SIG-M5 treated with dmso at 0.1 percent for 504 hours (cell line): ENCODE measurements around the gene PDK2.

Experiments used
- DNase-seq: peaks from one replicate; lab custom pipeline; 2025; ENCODE audit not compliant: unreplicated experiment; lab: John Stamatoyannopoulos, UW

Gene PDK2

DNA sequence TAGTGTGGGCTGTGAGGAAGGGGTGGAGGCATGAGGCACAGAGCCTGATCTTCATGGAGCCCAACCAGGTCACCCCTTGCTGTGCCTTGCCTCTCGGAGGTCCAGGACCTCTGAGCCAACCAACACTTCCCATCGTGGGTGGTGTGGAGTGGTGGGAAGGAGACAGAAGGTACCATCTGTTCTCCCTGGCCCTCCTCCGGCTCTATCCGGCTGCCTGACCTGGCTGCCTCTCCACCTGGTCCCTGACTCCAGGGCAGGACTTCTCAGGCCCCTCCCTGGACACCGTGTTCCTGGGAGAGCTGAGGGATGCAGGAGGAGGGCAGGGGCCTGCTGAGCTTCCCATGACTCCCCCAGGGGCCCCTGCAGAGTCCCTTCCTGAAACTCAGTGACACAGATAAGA lies 3.9 kb downstream of the PDK2 start:
- no peak for DNase-seq

- no peak for DNase-seq
Observed at GRCh38 chr17:50100480-50100883, 5.3 kb downstream of the PDK2 start.

- DNase-seq, result no peak
Observed at GRCh38 chr17:50100921-50101345, 5.8 kb downstream of the PDK2 start.

DNA sequence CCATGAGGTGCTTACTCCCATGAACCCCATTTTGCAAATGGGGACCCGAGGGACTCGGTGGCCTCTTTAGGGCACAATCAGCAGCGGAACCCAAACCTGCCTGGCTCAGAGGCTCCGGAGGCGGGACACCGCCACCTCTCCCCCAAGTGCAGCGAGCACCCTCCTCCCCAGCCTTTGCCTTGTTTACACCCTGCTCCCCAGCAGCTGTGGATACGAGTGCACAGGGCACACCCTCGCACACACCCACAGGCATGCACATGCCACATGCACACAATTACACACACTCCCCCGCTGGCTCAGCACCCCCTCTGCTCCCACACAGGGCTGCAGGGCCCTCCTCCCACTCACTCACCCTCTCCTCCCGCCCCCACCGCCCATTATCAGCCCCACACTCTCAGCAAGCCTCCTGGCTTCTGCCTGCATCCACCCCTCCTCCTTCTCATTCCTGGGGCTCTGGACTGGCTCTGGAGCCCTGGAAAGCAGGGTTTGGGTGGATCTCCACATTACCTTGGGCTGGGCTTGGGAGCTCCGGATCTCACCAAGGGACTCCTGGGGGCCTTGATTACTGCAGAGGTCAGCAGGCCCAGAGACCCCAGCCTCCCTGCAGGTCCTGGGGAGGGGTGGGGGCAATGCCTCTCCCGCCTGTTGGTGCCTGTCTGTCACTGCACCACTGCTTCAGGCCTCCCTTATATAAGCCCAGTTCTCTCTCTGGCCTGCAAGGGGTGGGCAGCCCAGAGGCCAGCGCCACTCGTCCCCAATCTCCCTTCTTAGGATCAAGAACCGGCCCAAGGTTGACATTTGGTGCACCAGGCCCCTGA lies 6.4 kb downstream of the PDK2 start:
- DNase-seq, result no peak

DNA sequence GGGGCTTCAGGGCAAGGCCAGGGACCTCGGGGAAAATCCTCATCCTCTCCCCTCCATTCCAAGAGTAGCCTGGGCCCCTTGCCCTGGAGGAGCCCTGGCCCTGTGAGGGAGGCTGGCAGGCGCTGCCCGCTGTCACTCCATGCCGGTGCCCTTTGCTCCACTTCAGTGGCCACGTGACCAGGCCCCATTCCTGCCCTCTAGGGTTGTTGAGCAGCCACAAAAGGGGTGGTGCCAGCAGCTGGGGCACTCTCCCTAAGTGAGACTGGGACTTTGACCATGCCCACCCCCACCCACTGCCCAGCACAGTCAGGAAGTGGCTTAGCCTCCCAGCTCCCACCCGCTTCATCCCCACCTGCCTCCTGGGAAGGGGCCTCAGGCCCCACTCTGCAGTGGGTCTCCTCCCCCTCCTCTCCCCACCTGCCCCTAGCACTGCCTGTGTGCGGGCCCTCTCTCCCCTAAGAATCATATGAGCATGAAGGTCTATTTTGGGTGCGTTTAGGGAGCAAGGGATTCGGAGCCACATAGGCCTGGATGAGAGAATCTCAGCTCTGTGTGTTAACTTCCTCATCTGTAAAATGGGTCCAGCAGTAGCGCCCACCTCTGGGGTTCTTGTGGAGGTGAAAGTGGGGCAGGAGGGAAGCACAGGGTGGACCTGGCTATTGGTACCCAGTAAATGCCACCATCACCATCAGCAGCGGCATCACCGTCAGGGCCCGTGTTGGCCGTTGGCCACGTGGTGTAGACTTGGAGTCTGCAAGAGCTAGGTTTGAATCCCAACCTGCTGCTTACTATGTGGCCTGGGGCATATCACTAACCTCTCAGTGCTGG lies 7.2 kb downstream of the PDK2 start:
- no peak for DNase-seq

DNA sequence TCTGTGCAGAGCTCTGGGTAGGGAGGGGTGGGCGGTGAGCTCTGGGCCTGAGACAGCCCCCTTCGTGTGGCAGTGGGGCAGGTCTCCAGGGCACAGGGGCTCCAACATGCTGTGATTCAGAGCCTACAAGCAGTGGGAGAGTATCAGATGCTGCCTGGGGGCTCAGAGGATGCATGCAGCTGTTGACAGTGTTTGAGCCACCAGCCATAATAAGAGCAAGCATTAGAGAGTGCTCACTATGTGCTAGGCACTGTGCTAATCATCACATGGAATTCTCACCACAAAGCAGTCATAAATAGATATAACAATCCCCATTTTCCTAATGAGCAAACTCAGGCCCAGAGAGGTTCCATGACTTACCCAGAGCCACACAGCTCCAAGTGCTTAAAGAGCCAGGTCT lies 8.1 kb downstream of the PDK2 start:
- DNase-seq, result no peak

DNA sequence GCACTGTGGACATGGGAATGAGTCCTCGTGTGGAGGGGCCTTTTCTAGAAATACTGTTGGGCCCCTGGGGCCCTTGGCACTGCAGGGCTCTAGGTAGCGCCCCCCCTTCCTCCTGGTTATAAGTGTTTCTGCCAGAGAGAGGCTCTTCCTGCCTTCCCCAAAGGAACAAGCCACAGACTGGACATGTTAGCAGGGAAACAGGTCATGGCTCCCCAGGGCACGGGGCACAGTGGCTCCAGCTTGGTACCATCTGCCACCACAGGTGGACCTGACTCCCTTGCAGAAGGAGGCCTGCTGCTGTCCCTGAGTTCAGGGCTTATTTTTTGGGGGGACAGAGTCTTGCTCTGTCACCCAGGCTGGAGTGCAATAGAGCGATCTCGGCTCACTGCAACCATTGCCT lies 8.8 kb downstream of the PDK2 start:
- no peak for DNase-seq

DNA sequence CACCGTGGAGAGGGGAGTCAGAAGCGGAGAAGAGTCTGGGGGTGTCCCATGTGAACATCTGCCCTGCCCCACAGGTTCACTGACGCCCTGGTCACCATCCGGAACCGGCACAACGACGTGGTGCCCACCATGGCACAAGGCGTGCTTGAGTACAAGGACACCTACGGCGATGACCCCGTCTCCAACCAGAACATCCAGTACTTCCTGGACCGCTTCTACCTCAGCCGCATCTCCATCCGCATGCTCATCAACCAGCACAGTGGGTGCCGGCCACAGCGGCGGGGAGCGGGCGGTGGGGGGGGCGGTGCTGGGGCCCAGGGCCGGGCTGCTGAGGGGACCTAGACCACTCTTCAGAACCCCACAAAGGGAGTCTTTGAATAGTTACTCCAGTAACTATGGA lies 10.7 kb downstream of the PDK2 start:
- no peak for DNase-seq

- DNase-seq, result no peak
Observed at GRCh38 chr17:50106393-50107131, 11.4 kb downstream of the PDK2 start.

- no peak for DNase-seq
Observed at GRCh38 chr17:50107790-50108414, 12.8 kb downstream of the PDK2 start.

- DNase-seq, result no peak
Observed at GRCh38 chr17:50108556-50108955, 13.4 kb downstream of the PDK2 start.

DNA sequence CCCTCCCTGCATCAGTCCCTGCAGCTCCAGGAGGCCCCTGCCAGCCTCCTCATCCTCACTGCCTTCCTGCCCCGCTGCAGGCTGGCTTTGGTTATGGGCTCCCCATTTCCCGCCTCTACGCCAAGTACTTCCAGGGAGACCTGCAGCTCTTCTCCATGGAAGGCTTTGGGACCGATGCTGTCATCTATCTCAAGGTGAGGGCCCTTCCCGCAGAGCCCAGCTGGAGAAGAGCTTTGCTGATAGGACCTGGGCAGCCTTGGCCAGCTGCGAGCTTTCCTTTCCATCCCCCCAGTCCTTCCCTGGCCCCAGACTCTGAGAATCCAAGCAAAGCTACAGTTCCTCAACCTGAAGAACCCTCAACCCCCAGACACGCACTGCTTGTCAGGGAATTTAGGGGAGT lies 14.1 kb downstream of the PDK2 start:
- DNase-seq, result no peak

- DNase-seq, result no peak
Observed at GRCh38 chr17:50109785-50110184, 14.6 kb downstream of the PDK2 start.

DNA sequence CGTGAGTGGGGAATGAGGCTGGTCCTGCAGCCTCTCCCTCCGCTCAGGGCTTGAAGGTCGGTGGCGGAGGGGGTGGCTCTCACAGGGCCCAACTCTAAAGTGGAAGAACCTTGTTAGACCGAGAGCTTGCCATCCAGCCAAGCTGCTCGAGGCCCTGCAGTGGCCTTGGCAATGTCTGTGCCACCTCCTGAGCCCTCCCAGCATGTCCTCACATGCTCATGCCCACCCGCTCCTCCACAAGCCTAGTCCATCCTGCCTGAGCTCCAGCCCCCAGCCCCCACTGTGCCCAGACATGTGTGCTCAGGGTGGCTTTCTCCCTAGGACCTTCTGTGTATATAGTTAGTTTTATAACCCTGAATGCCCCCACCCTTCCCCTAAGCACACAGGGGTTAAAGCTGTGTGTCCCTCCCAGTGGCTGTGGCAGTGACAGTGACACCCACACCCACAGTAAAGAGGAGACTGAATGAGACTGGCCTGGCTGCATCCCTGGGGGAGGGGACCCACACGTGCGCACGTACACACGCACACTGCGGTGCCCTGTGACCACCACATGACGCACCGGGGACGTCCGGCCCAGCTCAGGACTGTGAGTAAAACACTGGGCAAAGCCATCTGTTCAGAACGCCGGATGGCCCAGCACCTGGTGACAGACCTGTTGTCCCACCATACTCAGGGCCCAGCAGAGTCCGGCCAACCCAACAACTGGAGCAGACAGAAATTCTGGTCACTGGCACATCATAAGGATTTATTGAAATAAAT lies 15.6 kb downstream of the PDK2 start:
- no peak for DNase-seq

DNA sequence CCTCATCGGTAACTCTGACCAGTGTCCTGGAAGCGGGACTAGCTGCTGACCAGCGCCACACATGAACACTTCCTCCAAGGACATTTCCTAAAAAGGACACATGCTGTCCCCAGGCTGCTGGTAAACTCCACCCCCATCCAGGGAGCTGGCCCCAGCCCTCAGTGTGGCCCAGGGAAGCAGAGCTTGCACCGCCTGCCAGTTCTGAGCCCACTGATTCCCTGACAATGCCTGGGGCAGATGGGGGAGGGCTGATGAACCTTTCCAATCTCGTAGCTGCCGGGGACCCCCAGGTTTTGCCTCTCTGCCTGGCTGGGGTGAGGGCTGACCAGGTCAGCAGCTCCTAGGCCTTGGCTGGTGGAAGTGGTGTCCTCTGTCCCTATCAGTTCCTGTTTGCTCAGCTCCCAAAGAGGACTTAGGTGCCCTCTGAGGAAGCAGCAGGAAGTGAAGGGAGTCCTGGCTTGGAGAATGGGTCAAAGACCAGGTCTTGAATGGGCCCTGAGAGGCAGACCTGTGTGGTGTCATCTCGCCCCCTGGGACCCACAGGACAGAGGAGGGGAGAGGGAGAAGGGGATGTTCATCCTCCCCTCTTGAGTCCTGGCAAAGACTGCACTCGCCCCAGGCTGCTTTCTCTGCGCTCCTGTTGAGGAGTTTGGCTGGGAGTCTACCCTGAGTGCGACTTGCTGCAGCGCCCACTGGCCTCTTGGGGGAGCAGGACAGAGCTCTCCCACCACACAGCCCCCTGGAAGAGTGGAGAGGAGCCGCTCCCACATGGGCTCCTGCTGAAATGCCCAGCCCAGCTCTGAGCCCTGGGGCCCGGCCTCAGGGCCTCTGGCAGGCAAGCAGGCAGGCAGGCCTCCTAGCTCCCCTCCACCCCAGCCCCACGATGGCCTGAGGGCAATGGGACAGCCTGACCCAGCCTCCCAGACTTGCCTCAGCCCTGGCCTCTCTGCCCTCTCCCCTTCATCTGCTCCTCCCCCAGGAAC lies 16.8 kb downstream of the PDK2 start:
- no peak for DNase-seq

DNA sequence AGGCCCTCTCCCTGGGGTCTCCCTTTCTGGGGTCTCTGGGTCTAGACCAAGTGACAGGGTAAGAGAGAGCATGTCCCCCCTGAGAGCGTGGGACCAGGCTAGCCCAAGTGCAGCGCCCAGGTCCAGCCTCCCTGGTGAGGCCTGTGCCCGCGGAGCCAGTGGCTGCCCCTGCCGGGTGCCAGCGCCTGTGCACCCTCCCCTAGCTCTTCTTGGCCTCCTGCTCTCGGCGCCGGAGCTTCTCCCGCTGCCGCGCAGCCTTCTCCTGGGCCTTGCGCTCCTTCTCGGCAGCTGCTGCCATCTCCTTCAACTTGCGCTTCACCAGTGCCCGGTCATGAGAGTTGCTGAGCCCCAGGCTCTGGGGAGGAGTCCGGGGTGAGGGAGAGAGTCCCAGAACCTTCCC lies 17.5 kb downstream of the PDK2 start:
- no peak for DNase-seq

DNA sequence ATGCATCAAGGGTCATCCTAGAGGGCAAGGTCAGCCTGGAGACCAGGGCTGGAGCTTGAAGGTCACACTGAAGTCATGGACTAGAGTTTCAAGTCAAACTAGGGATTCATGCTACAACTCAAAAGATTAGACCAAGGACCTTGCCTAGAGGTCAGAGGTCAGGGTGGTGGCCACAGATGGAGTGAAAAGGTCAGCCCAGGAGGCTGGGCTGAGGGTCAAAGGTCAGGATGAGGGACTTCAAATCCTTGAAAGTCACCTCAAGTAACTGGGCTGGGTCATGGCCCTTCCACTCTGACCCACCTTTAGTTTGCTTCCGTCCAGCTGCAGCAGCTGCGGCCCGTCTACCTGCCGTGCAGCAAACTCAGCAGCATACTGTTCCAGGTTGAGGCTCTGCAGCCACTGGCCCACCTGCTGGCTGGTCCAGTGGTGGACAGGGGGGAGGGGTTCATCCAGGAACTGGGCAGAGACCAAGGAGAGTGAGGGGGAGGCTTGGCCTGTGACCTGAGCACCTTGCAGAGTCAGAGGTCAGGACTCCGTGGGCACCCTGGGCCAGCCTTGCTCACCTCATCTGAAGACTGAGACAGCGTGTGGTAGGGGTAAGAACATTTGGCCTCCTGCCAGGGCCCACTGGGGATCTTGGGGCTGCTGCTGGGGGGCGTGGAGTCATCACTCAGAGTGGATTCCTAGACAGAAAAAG lies 18.6 kb downstream of the PDK2 start:
- no peak for DNase-seq

GRCh38 chr17:50114401-50114800 lies 19.2 kb downstream of the PDK2 start:
- no peak for DNase-seq
